Esophagus mucosa (tissue), 1 donor: ENCODE results near the gene TSHZ3. TPM values are rescaled to one million over a fixed set of nuclear protein-coding genes. Genes with fewer than 3 reads are reported as not detected.

ENCODE experiments used
- ATAC-seq: fragments of 200-7000 bp; cut with Tn5 transposase; one replicate; pipeline ENCODE4 v1.9.1; 2020
- total RNA-seq: library from RNA; stranded (reverse); gene quantifications from one replicate; pipeline ENCODE4 v1.2.4, GENCODE V29; 2023
- donor health status: DM: yes; HTN: yes; CAD: no.

Gene TSHZ3
- total RNA-seq, 1 donor from 2014 or later, result 1.6 TPM

DNA sequence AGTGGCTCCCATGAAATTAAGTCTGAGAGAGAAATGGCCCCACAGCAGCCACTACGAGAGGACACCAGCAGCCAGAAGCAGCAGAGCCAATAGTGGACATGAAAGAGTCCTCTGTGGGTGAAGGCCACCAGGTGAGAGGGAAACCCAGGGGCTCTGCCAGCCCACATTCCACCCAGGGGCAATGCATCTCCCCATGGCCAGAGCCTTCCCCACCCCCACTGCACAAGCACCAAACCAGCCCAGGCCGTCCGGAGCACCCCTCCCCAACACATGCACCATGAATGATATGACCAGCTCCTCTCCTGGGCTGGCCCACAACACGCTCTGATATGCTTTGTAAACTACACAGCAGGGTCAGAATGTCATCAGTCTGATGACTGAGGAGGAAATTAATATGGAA lies 66.9 kb downstream of the TSHZ3 start:
- ATAC-seq, result no peak

DNA sequence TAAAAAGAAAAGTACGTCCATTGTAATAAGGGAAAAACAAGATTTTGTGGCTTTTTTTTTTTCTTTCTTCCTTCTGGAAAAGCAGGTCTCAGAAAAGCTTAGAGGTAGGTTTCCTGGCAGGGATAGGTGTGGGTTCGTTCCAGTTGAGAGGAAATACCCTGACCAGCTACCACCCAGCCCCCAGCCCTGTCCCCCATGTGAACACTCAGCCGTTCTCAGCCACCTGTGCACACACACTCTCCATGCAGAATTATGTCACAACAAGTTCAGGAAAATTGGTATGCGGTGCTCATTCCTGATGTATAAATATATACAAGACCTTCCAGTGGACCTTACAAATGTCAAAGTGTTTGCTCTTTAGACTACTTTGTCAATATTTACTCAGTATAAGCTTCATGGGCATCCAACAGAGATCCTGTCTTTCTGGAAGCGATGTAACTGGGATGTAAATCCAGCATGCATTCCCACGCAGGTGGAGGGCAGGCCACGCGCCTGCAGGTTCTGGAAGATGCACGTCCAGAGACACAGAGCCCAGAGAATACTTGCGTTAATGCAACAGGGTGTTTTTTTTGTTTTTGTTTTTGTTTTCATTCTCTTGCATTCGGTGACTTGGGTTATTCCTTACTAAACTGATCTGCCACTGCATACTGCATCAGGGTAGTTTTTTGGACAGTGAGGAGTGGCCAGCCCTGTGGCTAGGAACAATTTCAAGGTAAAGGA lies 68.8 kb downstream of the TSHZ3 start:
- no peak for ATAC-seq

DNA sequence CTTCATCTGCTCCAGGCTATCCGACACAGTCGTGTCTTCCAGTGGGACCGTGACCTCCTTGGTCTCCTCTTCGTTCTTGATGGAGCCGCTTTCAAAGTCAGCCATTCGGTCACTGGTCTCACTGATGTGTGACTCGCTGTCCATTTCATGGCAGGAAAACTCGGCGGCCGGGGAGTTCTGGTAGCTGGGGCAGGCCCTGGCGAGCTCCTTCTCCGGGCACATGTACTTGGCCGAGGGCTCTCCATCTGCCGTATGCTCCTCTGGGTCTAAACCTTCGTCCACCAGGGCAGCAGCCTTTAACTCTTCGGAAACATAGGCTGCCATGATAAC lies 69.8 kb downstream of the TSHZ3 start:
- no peak for ATAC-seq

DNA sequence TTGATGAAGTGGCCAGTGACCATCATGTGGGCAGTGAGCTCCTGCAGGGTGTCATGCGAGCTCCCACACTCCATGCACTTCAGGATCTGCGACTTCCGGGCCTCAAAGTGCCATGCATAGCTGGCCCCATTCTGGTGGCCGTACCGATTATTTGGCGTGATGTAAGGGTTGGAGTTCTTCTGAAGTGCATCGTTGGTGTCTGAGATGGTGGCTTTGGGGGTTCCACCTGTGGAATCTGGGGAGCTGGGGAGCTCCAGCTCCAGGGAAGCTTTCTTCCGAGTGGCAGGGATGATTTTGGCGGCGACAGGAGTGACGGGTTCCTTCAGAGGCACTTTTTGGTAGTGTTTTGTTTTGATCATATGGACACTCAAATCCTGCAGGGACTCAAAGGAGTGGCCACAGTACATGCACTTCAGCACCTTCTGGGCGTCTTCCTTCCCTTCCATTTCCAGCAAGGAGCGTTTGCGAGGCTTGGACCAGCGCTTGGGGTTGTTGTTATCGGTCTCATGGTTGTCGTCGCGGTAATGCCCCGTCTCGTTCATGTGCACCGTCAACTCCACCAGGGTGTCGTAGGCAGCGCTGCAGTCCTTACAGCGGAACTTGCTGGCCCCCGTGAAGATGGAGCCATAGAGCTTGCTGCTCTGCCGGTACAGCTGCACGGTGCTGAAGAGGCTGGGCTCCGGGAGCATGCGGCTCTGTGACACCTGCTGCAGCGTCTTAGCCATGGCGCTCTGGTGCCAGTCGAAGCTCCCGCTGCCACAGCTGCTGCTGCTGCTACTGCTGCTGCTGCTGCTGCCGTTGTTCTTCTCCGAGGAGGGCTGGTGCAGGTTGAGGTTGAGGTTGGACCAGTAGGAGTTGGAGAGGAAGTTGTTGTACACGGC lies 70.4 kb downstream of the TSHZ3 start:
- no peak for ATAC-seq

- ATAC-seq, result no peak
Observed at GRCh38 chr19:31277516-31277915, 71.7 kb downstream of the TSHZ3 start.

DNA sequence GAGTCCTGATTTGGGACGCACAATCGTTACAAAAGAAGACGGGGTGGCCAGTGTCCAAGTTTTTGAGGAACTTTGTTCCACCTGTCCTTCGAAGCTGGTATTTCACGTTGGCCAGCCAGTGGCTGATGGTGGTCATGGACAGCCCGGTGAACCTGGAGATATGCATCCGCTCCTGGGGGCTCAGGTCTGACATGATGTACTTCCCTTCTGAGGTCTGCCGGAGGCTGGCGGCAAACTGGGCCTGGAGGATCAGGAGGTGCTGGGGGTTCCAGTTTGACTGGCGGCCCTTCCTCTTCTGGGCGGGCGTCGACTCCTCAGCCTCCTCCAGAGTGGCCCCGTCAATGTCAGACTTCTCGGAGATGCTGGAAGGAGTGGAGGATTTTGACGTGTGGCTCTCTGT lies 72.4 kb downstream of the TSHZ3 start:
- ATAC-seq, result no peak

GRCh38 chr19:31275068-31275334 lies 74.2 kb downstream of the TSHZ3 start:
- no peak for ATAC-seq

DNA sequence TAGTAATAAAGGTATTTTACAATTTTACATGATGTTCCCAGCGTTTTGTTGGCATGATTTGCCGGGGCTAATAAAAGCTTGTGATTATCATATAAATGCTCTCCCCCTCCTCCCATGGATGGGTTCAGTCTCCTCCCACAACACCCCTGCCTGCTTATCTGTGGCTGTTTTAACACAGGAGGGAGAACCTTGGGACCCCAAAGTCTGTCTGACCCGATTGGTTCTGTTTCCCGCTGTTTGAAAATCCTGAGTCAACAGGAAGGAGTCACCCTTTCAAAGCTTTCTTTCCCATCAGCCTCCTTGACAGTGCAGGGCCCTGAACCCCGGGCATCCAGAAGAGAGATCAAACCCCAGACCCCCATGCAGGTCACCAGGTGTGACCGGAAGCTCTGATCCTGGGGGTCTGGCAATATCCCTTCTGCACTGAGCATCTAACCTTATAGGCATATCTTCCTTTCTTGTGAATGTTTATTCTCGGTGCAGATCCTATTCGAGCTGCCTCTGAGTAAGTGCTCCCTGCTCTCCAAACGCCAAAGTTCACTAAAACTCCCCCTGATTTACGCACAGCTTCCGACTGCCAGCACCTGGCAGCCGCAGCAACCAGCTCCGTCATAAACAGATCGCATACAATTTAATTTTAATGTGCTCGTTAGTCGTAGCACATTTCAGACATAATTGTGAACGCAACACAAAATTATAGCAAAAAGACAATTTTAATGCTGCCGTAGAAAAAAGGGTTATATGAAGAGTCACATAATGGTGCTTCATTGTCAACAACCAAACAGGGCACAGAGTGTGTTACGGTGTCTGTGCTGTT lies 74.8 kb downstream of the TSHZ3 start:
- ATAC-seq, result no peak

DNA sequence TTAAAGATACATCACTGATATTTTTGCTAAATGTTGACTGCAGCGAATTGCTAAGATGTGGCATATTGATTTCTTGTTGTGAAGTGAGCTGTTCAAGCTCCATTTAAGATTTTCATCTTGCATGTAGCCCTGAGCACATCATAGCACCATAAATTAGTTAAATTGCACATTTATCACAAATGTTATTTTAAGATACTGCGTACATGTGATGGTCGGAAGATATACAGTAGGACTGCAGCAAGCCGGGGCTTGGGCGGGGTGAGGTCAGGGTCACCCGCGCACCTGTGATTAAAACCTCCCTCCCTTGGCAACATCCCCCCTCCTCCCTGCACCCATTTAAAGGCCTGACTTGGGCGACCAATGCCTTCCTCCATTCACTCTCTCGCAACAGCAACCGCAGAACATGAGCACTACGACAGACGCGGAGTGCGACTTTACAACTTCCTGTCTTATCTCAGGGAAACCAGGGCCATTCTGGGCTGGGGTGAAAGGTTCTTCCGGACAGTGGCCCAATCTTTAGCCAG lies 76.6 kb downstream of the TSHZ3 start:
- ATAC-seq, result no peak

- no peak for ATAC-seq
Observed at GRCh38 chr19:31271306-31271911, 77.8 kb downstream of the TSHZ3 start.

DNA sequence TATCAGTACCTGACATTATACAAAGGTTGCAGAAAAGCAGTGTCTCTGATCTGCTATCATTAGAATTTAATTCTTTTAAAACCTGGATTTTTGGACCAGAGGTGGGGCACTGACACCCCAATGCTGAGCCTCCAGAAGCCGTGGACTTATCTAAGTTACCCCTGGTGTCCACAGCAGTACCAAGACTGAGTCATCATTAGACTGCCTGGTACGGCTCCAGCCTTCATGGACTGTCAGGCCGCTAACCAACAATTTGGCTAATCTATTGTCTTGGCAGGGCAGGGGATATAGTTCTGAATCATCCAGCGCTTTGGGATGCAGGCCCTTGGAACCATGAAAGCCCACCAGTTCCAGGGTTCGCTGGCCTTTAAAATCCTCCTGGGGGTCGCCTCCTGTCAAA lies 78.3 kb downstream of the TSHZ3 start:
- no peak for ATAC-seq

GRCh38 chr19:31269425-31270127 lies 79.7 kb downstream of the TSHZ3 start:
- ATAC-seq, result no peak

GRCh38 chr19:31268751-31269383 lies 80.4 kb downstream of the TSHZ3 start:
- ATAC-seq, result no peak

- ATAC-seq, result no peak
Observed at GRCh38 chr19:31266731-31267130, 82.5 kb downstream of the TSHZ3 start.

GRCh38 chr19:31266196-31266595 lies 83.0 kb downstream of the TSHZ3 start:
- no peak for ATAC-seq

- no peak for ATAC-seq
Observed at GRCh38 chr19:31264041-31264778, 85.0 kb downstream of the TSHZ3 start.

DNA sequence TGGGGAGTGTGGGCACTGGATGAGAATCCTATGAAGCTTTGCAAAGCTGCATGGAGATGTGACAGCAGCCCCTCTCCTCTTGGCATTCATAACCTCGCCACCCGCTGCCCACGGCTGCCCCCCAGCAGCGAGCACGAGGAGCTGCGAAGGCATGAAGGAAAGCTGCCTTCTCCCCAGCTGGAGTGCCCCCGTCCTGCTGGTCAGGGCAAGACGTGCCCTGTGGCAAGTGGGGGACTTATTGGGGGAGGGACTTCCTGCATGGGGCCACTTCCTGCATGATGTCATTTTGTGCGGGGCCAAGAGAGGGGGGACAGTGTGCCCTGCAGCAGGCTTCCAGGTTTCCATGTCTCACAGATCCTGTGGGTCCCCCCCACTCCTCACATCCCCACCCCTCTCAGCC lies 85.9 kb downstream of the TSHZ3 start:
- ATAC-seq, result no peak

GRCh38 chr19:31262725-31263191 lies 86.5 kb downstream of the TSHZ3 start:
- no peak for ATAC-seq

DNA sequence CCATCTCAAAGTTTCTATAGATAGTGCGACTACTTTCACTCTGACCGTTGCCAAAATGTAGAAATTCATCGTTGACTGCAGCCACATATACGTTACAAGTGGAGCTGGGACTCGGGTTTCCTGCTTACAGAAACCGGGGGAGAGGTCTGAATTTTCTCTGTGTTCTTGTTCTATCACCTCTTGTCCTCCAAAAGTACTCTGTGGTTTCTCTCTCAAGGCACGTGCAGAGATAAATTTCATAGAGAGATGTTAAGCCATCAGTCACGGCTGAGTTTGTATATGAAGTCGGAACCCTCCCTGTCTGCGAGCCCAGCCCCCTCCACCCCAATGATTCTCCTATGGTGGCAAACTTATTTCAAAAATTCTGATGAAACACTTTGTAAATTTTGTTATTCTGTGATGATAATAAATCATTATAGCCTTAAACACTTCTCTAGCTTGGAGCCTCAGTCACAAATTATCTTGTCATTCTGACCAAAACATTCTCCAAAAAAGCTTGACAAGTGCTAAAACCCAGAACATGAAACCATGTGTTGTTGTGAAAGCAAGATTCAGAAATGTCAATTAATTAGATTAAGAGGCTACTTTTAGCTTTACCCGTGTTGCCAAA lies 87.5 kb downstream of the TSHZ3 start:
- ATAC-seq, result no peak

- ATAC-seq, result no peak
Observed at GRCh38 chr19:31261019-31261602, 88.1 kb downstream of the TSHZ3 start.
